OCI-LY3 (cell line): ENCODE measurements around the gene NRSN2.

Source experiments
- H2AFZ ChIP-seq: fragments of 200-600, 300-600 bp; shearing (Covaris generic); 2 replicates; pipeline ENCODE4 v1.6.0; 2014; ENCODE audit warnings: antibody characterized with exemption, low read depth, low read length
- H3K27ac ChIP-seq: fragments of 200-600, 300-600 bp; sonication (generic); 2 replicates; pipeline ENCODE4 v1.5.1; 2014; ENCODE audit warnings: mild to moderate bottlenecking, low read length, moderate library complexity, mixed read lengths
- H3K27me3 ChIP-seq: fragments of 200-600, 300-600 bp; sonication (generic); 2 replicates; pipeline ENCODE4 v1.6.1; 2014; ENCODE audit warnings: low read depth, low read length, mixed read lengths
- H3K36me3 ChIP-seq: fragments of 200-600, 300-600 bp; sonication (generic); replicated peaks from 2 replicates; pipeline ENCODE3; 2014; ENCODE audit warnings: low read depth, low read length, mixed read lengths
- H3K4me1 ChIP-seq: fragments of 300-600, 200-600 bp; sonication (generic); 2 replicates; pipeline ENCODE4 v1.6.1; 2014; ENCODE audit warnings: low read length, mixed read lengths
- H3K4me2 ChIP-seq: fragments of 200-600, 300-600 bp; sonication (generic); 2 replicates; pipeline ENCODE4 v1.6.1; 2014; ENCODE audit warnings: low read length, mixed read lengths
- H3K4me3 ChIP-seq: fragments of 300-600, 200-600 bp; sonication (generic); 2 replicates; pipeline ENCODE4 v1.5.1; 2014; ENCODE audit warnings: antibody characterized with exemption, mild to moderate bottlenecking, low read length, moderate library complexity
- H3K79me2 ChIP-seq: fragments of 300-600, 200-600 bp; shearing (Covaris generic); 2 replicates; pipeline ENCODE4 v1.6.1; 2014; ENCODE audit warnings: mild to moderate bottlenecking, low read length, mixed read lengths
- H3K9ac ChIP-seq: fragments of 300-600, 200-600 bp; shearing (Covaris generic); 2 replicates; pipeline ENCODE4 v1.6.0; 2014; ENCODE audit warnings: mild to moderate bottlenecking, low read length, moderate library complexity
- H3K9me3 ChIP-seq: fragments of 200-600, 300-600 bp; shearing (Covaris generic); 2 replicates; pipeline ENCODE4 v1.6.1; 2014; ENCODE audit warnings: low read length, mixed read lengths; ENCODE audit not compliant: insufficient read depth
- H4K20me1 ChIP-seq: fragments of 200-600, 300-600 bp; sonication (generic); 2 replicates; pipeline ENCODE4 v1.6.1; 2016; ENCODE audit warnings: low read length, mixed read lengths; ENCODE audit not compliant: insufficient read depth
- CTCF ChIP-seq: fragments of 200-600, 300-600 bp; sonication (generic); IDR thresholded peaks from 2 replicates; pipeline ENCODE4 v1.5.1; 2014; ENCODE audit warnings: antibody characterized with exemption, low read length, low read depth
- EZH2phosphoT487 ChIP-seq: fragments of 200-600 bp; shearing (Covaris generic); IDR thresholded peaks from 2 replicates; pipeline ENCODE4 v1.6.1; 2018; ENCODE audit warnings: antibody characterized with exemption, mixed run types, low read depth

The NRSN2 gene

GRCh38 chr20:356745-357144, 9.8 kb downstream of the NRSN2 start:
- H2AFZ ChIP-seq, result no peak overlapping the region
- H3K27me3 ChIP-seq, result peaks cover 8% of the 10 kb centered on the region
- no peak overlapping the region for H3K4me2 ChIP-seq
- no peak overlapping the region for H3K4me3 ChIP-seq
- TF ChIP-seq CTCF (no peak), EZH2phosphoT487 (no peak)
- no peaks in the 10 kb centered on the region for H3K36me3 ChIP-seq
- no peak overlapping the region for H3K27ac ChIP-seq
- H3K4me1 ChIP-seq, result peaks cover 12% of the 10 kb centered on the region
- no peaks in the 10 kb centered on the region for H4K20me1 ChIP-seq
- no peaks in the 10 kb centered on the region for H3K79me2 ChIP-seq
- no peak overlapping the region for H3K9ac ChIP-seq
- no peaks in the 10 kb centered on the region for H3K9me3 ChIP-seq

GRCh38 chr20:358891-359555, 12.1 kb downstream of the NRSN2 start:
- Histone ChIP-seq H3K4me3 (no peak overlapping the region), H3K9me3 (no peaks in the 10 kb centered on the region), H3K79me2 (no peaks in the 10 kb centered on the region), H3K9ac (no peak overlapping the region), H3K4me1 (peaks cover 18% of the 10 kb centered on the region), H3K27me3 (peaks cover 8% of the 10 kb centered on the region), H2AFZ (no peak overlapping the region), H3K27ac (no peak overlapping the region), H4K20me1 (no peaks in the 10 kb centered on the region), H3K4me2 (no peak overlapping the region), H3K36me3 (no peaks in the 10 kb centered on the region)
- TF ChIP-seq EZH2phosphoT487 (no peak), CTCF (no peak)

- H3K79me2 ChIP-seq, result no peaks in the 10 kb centered on the region
- H3K9ac ChIP-seq, result no peak overlapping the region
- H3K27ac ChIP-seq, result no peak overlapping the region
- H3K4me2 ChIP-seq, result peak overlapping the region; percentile 30
- peaks cover 20% of the 10 kb centered on the region for H3K4me1 ChIP-seq
- TF ChIP-seq CTCF (no peak), EZH2phosphoT487 (no peak)
- no peak overlapping the region for H3K4me3 ChIP-seq
- no peaks in the 10 kb centered on the region for H3K36me3 ChIP-seq
- H3K9me3 ChIP-seq, result no peaks in the 10 kb centered on the region
- no peaks in the 10 kb centered on the region for H4K20me1 ChIP-seq
- peaks cover 8% of the 10 kb centered on the region for H3K27me3 ChIP-seq
- no peak overlapping the region for H2AFZ ChIP-seq
Observed at GRCh38 chr20:361561-361960, 14.7 kb downstream of the NRSN2 start.

GRCh38 chr20:362271-363254, 15.7 kb downstream of the NRSN2 start:
- H3K4me2 ChIP-seq, result no peak overlapping the region
- H4K20me1 ChIP-seq, result no peaks in the 10 kb centered on the region
- no peak overlapping the region for H3K9ac ChIP-seq
- TF ChIP-seq EZH2phosphoT487 (no peak), CTCF (peak; percentile 30)
- H3K4me1 ChIP-seq, result peaks cover 20% of the 10 kb centered on the region
- no peaks in the 10 kb centered on the region for H3K9me3 ChIP-seq
- no peaks in the 10 kb centered on the region for H3K36me3 ChIP-seq
- H3K79me2 ChIP-seq, result no peaks in the 10 kb centered on the region
- no peak overlapping the region; the same call in 1 of the 2 replicates for H2AFZ ChIP-seq
- H3K27me3 ChIP-seq, result peaks cover 8% of the 10 kb centered on the region
- H3K27ac ChIP-seq, result no peak overlapping the region
- H3K4me3 ChIP-seq, result no peak overlapping the region
